ENCODE data around the gene RASSF3. TPM values are rescaled to one million over a fixed set of nuclear protein-coding genes. Genes with fewer than 3 reads are reported as not detected.

The RASSF3 gene
- total and polyA plus RNA-seq, 11 donors, result 32.8 to 116 (median 90.6) TPM

DNA sequence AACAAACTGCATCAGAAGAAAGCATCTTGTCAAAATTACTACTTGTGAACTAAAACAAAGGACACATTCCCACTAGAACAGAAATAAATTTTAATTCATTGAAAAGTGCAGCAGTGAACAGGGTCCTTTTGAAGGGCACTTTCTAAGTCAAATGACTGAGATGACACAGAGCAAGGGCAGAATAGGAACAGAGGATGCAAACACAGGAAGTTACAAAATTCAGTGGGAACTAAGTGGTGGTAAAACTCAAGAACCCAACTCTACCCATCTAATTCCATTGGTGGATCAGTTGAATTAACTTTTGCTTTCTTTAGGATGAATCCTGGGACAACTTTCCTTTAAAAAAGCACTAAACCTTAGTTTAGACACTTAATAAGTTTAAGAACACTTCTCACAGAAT is 103.1 kb downstream of the RASSF3 start:
- intact Hi-C loops (cut with DNase I), result no loop called here
- no peak overlapping the region for H3K4me3 ChIP-seq
- no peaks in the 10 kb centered on the region for H3K27me3 ChIP-seq
- peaks cover 0 to 60% (median 46%) of the 10 kb centered on the region in 9 donors for H3K36me3 ChIP-seq
- H3K9me3 ChIP-seq, result no peaks in the 10 kb centered on the region
- DNase-seq (no peak), ATAC-seq (no peak)
- no peak for TF ChIP-seq POLR2A (IDR thresholded peaks at IDR 0.05)
- TF ChIP-seq, protein P1, sequence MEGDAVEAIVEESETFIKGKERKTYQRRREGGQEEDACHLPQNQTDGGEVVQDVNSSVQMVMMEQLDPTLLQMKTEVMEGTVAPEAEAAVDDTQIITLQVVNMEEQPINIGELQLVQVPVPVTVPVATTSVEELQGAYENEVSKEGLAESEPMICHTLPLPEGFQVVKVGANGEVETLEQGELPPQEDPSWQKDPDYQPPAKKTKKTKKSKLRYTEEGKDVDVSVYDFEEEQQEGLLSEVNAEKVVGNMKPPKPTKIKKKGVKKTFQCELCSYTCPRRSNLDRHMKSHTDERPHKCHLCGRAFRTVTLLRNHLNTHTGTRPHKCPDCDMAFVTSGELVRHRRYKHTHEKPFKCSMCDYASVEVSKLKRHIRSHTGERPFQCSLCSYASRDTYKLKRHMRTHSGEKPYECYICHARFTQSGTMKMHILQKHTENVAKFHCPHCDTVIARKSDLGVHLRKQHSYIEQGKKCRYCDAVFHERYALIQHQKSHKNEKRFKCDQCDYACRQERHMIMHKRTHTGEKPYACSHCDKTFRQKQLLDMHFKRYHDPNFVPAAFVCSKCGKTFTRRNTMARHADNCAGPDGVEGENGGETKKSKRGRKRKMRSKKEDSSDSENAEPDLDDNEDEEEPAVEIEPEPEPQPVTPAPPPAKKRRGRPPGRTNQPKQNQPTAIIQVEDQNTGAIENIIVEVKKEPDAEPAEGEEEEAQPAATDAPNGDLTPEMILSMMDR (IDR thresholded peaks at IDR 0.05), result no peak
- H3K4me1 ChIP-seq, result peaks cover 0 to 47% (median 0%) of the 10 kb centered on the region in 12 donors
- H3K27ac ChIP-seq, result peak overlapping the region in 1 of 12 donors; percentile 76

DNA sequence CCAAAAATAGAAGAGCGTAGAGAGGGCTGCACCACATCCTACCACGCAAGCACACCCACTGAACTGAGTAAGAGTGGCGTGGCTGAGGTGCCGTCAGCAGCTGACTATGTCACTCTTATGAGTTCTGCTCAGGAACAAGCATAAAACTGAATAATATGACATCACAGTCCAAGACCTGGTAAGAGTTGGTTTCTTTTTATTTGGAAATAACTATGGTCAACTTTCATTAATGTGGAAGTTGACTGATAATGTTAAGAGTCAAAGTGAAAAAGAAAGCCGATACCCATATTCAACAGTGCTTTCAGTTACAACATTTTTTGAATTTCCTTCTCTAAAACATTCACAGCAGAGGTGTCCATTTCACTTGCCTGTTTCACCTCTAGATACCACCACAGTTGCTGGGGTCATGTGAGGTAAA is 104.3 kb downstream of the RASSF3 start:
- WGBS, 4 donors, result 89 to 93% (median 91%) methylated on average over 5 of the region's 5 CpGs
- DNase-seq (no peak), ATAC-seq (peak in 1 of 4 donors; percentile 30)
- no peak overlapping the region for H3K4me3 ChIP-seq
- TF ChIP-seq, protein P1 (IDR thresholded peaks at IDR 0.05), result no peak
- TF ChIP-seq POLR2A (IDR thresholded peaks at IDR 0.05), result no peak
- H3K9me3 ChIP-seq, result no peaks in the 10 kb centered on the region
- no peaks in the 10 kb centered on the region for H3K27me3 ChIP-seq
- peaks cover 0 to 55% (median 0%) of the 10 kb centered on the region in 12 donors for H3K4me1 ChIP-seq
- peak overlapping the region in 1 of 12 donors; percentile 76 for H3K27ac ChIP-seq
- H3K36me3 ChIP-seq, result peaks cover 0 to 72% (median 58%) of the 10 kb centered on the region in 9 donors
- intact Hi-C loops (cut with DNase I), result no loop called here

GRCh38 chr12:64716371-64716770 is 106.1 kb downstream of the RASSF3 start:
- no peak overlapping the region for H3K27ac ChIP-seq
- DNase-seq (no peak), ATAC-seq (no peak)
- TF ChIP-seq, protein P1 (IDR thresholded peaks at IDR 0.05), result no peak
- TF ChIP-seq POLR2A (IDR thresholded peaks at IDR 0.05), result no peak
- H3K4me3 ChIP-seq, result no peak overlapping the region
- WGBS, 4 donors, result 83 to 88% (median 86%) methylated on average over 4 of the region's 4 CpGs
- peaks cover 0 to 90% (median 76%) of the 10 kb centered on the region in 9 donors for H3K36me3 ChIP-seq
- H3K9me3 ChIP-seq, result no peaks in the 10 kb centered on the region
- intact Hi-C loops (cut with DNase I), result no loop called here
- H3K27me3 ChIP-seq, result no peaks in the 10 kb centered on the region
- H3K4me1 ChIP-seq, result peaks cover 0 to 55% (median 0%) of the 10 kb centered on the region in 12 donors

GRCh38 chr12:64716839-64717455 is 106.7 kb downstream of the RASSF3 start:
- ATAC-seq, result no peak
- Histone ChIP-seq H3K27ac (no peak overlapping the region), H3K9me3 (no peaks in the 10 kb centered on the region), H3K27me3 (no peaks in the 10 kb centered on the region), H3K36me3 (peaks cover 0 to 96% (median 82%) of the 10 kb centered on the region in 9 donors), H3K4me3 (no peak overlapping the region), H3K4me1 (peaks cover 0 to 55% (median 0%) of the 10 kb centered on the region in 12 donors)
- DNase-seq, result no peak
- intact Hi-C loops (cut with DNase I), result no loop called here
- WGBS, 4 donors, result 94 to 96% (median 96%) methylated on average over 6 of the region's 6 CpGs
- TF ChIP-seq, protein P1 (IDR thresholded peaks at IDR 0.05), result no peak
- TF ChIP-seq POLR2A (IDR thresholded peaks at IDR 0.05), result no peak

Measured in heart left ventricle (tissue), 16 donors.